DND-41 (cell line): ENCODE measurements around the gene NFIB.

Experiments used
- ATAC-seq: fragments of 200-7000 bp; cut with Tn5 transposase; 3 replicates; pipeline ENCODE4 v1.9.1; 2021; ENCODE audit warnings: low read depth; ENCODE audit not compliant: insufficient read depth
- DNase-seq: peaks from one replicate; pipeline ENCODE4 v3.0.0-alpha.2; 2020
- H2AFZ ChIP-seq: 2 replicates; pipeline ENCODE4 v1.6.0; 2012; ENCODE audit warnings: low read depth, low read length
- H3K27ac ChIP-seq: 2 replicates; pipeline ENCODE4 v1.5.1; 2012; ENCODE audit warnings: low read length, inconsistent platforms
- H3K27me3 ChIP-seq: fragments of 200-600 bp; sonication (generic); 2 replicates; pipeline ENCODE4 v1.6.0; 2012; ENCODE audit warnings: low read length, mild to moderate bottlenecking, inconsistent platforms; ENCODE audit not compliant: insufficient read depth, poor library complexity
- H3K36me3 ChIP-seq: 2 replicates; pipeline ENCODE4 v1.5.1; 2012; ENCODE audit warnings: low read length, inconsistent platforms; ENCODE audit not compliant: insufficient read depth
- H3K4me1 ChIP-seq: 2 replicates; pipeline ENCODE4 v1.5.1; 2012; ENCODE audit warnings: mild to moderate bottlenecking, low read length; ENCODE audit not compliant: insufficient read depth
- H3K4me2 ChIP-seq: 2 replicates; pipeline ENCODE4 v1.6.0; 2012; ENCODE audit warnings: mild to moderate bottlenecking, moderate library complexity, low read length, inconsistent platforms; ENCODE audit not compliant: insufficient read depth
- H3K4me3 ChIP-seq, 2 experiments: fragments of 200-600 bp in 1 of 2; shearing (Covaris generic) in 1 of 2; 2 replicates each; pipeline ENCODE4 v1.5.1; 2012 to 2016; ENCODE audit warnings: inconsistent platforms in 2 of 2, low read length in 2 of 2, mild to moderate bottlenecking in 2 of 2, low read depth in 1 of 2, moderate library complexity in 1 of 2
- H3K79me2 ChIP-seq: 2 replicates; pipeline ENCODE4 v1.6.0; 2012; ENCODE audit warnings: low read length, inconsistent platforms; ENCODE audit not compliant: insufficient read depth
- H3K9ac ChIP-seq: 2 replicates; pipeline ENCODE4 v1.6.0; 2012; ENCODE audit warnings: low read depth, mild to moderate bottlenecking, inconsistent platforms, low read length, moderate library complexity
- H3K9me3 ChIP-seq: 2 replicates; pipeline ENCODE4 v1.5.1; 2012; ENCODE audit warnings: low read length, moderate library complexity, mild to moderate bottlenecking, inconsistent platforms; ENCODE audit not compliant: insufficient read depth, severe bottlenecking
- H4K20me1 ChIP-seq: 2 replicates; pipeline ENCODE4 v1.6.0; 2012; ENCODE audit warnings: low read length; ENCODE audit not compliant: insufficient read depth
- CTCF ChIP-seq: IDR thresholded peaks from 2 replicates; pipeline ENCODE4 v1.5.1; 2012; ENCODE audit warnings: borderline replicate concordance, low read length, moderate library complexity, mild to moderate bottlenecking; ENCODE audit not compliant: poor library complexity, severe bottlenecking; ENCODE audit errors: extremely low read depth
- EZH2 ChIP-seq: IDR thresholded peaks from 3 replicates; pipeline ENCODE4 v1.6.1; 2012; ENCODE audit warnings: borderline replicate concordance, low read depth, mild to moderate bottlenecking, moderate library complexity, low read length, inconsistent platforms; ENCODE audit not compliant: severe bottlenecking

NFIB gene

DNA sequence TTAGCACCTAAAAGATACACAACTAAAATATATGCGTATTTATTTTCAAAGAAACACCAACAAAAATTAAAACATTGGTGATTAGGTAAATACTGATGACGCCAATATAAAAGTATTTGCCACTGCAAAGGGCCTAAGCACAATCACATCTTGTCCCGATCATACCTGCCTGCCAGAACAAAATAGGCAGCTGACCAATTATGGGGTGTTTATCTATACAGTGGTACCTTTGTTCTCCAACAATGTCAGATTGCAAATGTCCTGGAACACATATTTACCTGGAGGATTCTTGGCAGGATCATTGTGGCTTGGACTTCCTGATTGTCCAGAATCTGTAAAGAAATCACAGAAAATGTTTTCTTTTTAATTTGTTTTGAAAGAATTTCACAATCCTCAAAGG lies 134.5 kb downstream of the NFIB start:
- TF ChIP-seq EZH2 (no peak), CTCF (no peak)
- Histone ChIP-seq H3K4me1 (no peaks in the 10 kb centered on the region), H3K79me2 (no peaks in the 10 kb centered on the region), H3K36me3 (no peaks in the 10 kb centered on the region), H3K27ac (no peak overlapping the region), H3K4me3 (no peak overlapping the region), H3K9ac (no peak overlapping the region), H3K4me2 (no peak overlapping the region), H3K27me3 (no peaks in the 10 kb centered on the region), H4K20me1 (no peaks in the 10 kb centered on the region), H3K9me3 (no peaks in the 10 kb centered on the region), H2AFZ (no peak overlapping the region)
- ATAC-seq, result no peak
- no peak for DNase-seq

DNA sequence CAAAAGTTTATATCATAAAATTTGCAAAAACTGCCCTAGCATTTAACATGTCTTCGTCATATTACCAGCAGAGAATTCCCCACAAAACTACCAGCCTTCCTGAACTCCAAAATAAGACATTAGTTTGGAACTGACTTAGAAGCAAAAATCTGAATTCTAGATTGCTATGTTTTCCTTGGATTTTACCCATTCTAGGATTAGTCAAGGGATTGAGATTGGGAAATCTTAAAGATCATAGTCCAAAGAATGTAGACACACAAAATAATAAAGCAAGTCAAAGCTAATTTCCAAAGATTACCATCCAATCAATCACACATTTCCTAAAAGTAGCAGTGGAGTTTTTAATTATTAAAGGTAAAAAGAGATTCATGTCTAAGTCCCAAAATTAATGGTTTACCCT lies 138.2 kb downstream of the NFIB start:
- TF ChIP-seq CTCF (no peak), EZH2 (no peak)
- no peak overlapping the region for H3K27ac ChIP-seq
- no peak overlapping the region for H3K4me2 ChIP-seq
- H3K9ac ChIP-seq, result no peak overlapping the region
- H3K4me3 ChIP-seq, result no peak overlapping the region
- no peaks in the 10 kb centered on the region for H4K20me1 ChIP-seq
- H2AFZ ChIP-seq, result no peak overlapping the region
- H3K9me3 ChIP-seq, result no peaks in the 10 kb centered on the region
- no peaks in the 10 kb centered on the region for H3K4me1 ChIP-seq
- ATAC-seq, result no peak
- H3K27me3 ChIP-seq, result no peaks in the 10 kb centered on the region
- no peaks in the 10 kb centered on the region for H3K36me3 ChIP-seq
- DNase-seq, result no peak
- H3K79me2 ChIP-seq, result no peaks in the 10 kb centered on the region

- Histone ChIP-seq H2AFZ (no peak overlapping the region), H3K9me3 (no peaks in the 10 kb centered on the region), H3K9ac (no peak overlapping the region), H3K4me1 (no peaks in the 10 kb centered on the region), H4K20me1 (no peaks in the 10 kb centered on the region), H3K36me3 (no peaks in the 10 kb centered on the region), H3K79me2 (no peaks in the 10 kb centered on the region), H3K4me2 (no peak overlapping the region), H3K27ac (no peak overlapping the region), H3K27me3 (no peaks in the 10 kb centered on the region), H3K4me3 (no peak overlapping the region)
- ATAC-seq (no peak), DNase-seq (no peak)
- TF ChIP-seq CTCF (no peak), EZH2 (no peak)
Measured at GRCh38 chr9:14173713-14174112, 140.2 kb downstream of the NFIB start.
